ENCODE results near the gene TBKBP1.
"Not testable (repeated sequence)": the region's sequence is repeated elsewhere in the genome, so short reads cannot be mapped to it uniquely, and the experiment has no call there.

Gene TBKBP1

DNA sequence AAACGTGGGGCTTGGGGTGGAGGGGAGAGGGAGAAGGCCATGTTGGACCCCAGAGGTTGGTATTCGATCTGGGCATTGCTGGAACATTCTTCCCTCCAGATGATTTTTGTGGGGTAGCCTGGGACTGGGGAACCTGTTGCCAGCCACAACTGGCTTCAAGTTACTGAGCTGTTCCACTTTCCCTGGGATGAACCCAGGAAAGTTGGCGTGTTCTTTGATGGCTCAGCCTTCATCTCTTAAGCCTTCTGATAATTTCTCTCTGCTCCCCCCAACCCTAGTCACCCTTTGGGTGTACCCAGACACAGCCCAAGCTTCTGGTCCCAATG lies 41.1 kb downstream of the TBKBP1 start:
- DNase-seq = no peak

DNA sequence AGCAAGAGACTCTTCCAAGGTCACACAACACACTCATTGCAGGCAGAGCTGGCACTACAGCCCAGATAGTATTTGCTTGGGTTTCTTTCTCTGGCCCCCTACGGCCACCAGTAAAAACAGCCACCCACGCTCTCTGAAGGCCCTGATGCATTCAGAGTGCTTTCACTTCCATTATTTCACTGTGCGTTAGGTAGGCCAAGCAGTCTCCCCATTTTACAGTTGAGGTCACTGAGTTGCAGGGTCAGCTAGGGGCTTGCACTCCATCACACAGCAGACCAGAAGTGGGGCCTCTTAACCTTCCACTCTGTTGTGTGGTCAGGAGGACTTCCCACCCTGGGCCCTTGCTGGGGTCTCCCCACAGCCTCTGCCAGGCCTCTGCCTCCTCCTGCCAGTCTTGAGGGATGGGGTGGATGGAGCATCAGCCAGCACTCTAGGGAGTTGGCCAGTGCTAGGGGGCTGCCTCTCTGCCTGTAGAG lies 41.6 kb downstream of the TBKBP1 start:
- no peak for DNase-seq

DNA sequence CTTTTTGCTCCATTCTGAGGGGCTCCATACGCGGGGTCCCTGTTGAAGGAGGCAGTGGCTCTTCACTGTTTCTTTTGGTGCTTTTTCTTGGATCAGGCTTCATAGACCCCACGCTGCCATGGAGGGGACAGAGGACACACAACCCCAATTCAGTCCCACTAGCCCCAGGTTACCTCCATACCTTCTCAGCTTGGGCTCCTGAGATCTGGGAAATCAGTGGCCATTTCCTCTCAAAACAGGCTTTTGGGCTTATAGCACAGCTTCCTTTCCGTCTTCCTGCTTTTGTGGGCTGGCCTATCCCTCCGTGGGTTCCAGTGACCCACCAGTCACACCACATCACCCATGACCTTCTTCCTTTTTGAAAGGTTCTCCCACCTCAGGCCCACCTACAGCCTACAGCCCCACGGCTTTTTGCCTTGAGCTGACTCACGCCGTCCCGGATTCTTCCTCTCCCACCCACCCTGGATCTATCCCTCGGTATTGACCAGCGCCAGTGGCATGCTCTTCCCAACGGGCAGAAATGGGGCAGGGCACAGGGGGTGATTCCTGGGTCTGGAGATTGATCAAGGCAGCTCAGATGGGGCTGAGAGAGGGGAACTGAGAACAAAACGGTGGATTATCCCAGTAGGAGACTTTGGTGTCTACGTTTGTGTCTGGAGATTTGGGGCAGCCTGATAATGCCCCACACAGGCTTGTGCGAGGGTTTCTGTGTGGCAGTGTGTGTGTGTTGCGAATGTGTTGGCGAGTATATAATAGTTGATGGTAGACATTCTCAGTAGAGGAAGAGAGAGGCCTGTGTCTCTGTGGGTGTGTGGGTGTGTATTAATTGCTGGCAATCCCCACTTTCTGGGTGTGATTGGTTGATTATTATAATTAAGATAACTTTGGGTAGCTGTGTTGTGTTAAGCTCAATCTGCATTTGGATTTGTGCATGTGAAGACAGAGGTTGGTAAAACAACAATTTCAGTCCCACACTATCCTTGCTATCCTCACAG lies 42.8 kb downstream of the TBKBP1 start:
- DNase-seq = no peak

DNA sequence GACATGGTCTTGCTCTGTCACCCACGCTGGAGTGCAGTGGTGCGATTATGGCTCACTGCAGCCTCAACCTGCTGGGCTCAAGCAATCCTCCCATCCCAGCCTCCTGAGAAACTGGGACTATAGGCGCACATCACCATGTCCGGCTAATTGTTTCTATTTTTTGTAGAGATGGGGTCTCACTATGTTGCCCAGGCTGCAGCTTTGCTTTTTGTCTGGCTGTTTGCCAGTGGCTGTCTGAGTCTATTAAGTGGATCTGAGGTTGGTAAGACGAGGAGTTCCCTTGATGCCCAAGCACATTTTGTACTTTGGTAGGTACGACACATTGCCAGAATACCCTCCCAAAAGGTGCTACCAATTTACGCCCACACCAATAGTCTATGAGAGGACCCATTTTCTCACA lies 44.2 kb downstream of the TBKBP1 start:
- no peak for DNase-seq

DNA sequence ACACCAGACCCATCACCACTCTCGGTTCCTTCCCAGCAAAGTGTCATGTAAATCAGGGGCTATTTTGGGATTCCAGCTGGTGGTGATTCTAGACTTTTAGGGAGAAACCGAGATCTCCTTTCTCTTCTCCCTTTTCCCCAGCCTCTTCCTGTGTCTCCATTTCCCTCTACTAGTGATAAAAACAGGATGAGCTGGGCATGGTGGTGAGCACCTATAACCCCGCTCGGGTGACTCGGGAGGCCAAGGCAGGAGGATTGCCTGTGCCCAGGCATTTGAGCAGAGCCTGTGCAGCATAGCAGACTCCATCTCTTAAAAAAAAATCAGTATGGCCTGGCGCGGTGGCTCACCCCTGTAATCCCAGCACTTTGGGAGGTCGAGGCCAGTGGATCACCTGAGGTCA lies 45.2 kb downstream of the TBKBP1 start:
- DNase-seq = no peak

DNA sequence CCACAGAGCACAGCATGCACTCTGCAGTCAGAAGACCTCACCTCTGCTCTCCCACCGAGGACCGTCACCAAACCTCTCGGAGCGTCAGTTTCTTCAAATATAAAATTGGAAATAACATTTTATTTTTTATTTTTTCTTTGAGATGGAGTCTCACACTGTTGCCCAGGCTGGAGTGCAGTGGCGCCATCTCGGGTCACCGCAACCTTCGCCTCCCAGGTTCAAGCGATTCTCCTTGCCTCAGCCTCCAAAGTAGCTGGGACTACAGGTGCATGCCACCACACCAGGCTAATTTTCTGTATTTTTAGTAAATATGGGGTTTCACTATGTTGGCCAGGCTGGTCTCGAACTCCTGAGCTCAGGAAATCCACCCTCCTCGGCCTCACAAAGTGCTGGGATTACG lies 46.0 kb downstream of the TBKBP1 start:
- DNase-seq = not testable (repeated sequence)

DNA sequence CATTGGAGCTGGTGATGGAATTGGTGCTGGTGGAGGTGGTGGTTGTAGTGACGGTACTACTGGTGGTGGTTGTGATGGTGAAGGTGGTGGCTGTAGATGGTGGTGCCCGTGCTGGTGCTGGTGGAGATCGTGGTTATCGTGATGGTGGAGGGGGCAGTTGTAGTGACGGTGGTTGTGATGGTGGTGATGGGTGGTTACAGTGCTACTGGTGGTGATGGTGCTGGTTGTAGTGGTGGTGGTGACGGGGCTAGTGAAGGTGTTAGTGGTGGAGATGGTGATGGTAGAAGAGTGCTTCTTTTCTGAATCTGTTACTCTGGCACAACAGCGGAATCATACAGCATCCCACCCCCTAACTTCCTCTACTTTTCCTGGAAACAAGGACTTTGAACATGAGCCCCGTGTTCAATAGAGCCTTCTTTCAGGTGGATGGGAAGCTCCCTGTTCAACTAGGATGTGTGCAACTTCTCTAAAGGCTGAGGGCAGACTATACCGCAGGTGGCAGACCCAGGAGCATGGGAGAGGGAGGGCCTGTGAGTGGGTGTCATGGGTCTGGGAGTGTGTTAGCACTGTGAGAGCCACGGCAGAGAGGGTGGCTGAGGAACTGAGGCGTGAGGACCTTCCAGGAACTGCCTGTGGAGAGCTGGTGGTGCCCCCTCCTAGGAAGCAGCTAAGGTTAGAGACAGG lies 47.3 kb downstream of the TBKBP1 start:
- no peak for DNase-seq

DNA sequence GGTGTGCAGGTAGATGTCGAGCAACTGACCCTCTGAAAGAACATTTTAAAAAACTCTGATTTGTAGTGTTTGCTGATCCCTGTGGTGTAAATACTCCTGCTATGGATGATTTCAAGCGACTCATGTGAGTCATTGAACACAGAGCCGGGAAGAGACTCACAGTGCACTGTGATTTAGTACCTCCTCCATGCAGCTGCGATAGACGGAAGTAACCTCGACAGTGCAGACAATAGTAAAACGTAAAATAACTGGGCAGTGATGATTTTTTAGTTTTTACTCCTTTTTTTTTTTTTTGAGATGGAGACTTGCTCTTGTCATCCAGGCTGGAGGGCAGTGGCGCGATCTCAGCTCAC lies 47.8 kb downstream of the TBKBP1 start:
- DNase-seq = no peak

DNA sequence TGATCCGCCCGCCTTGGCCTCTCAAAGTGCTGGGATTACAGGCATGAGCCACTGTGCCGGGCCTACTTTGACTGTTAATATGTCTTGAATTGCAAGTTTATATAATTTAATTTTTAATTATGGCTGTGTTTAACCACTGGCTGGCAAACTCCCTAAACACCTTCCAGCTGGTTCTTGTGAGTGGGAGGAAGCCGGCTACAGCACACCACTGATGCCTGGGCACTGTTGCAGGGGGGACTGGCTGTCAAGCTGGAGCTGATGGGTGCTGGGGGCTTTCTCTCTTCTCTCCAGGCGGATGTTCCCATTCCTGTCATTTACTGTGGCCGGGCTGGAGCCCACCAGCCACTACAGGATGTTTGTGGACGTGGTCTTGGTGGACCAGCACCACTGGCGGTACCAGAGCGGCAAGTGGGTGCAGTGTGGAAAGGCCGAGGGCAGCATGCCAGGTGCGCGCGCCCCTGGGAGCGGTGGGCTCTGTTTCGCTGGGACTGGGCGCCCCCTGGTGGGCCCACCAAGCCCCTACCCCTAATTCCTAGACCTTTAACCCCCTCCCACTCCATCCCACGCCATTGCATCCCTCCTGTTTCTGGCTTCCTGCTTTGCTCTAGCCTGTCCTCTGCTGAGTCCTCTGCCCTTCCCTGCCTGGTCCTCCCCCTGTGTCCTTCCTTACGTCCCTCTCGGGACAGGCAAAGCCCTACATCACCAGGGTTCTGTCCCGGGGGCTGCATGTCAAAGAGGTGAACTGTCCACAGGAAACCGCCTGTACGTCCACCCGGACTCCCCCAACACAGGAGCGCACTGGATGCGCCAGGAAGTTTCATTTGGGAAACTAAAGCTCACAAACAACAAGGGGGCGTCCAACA lies 48.6 kb downstream of the TBKBP1 start:
- no peak for DNase-seq

DNA sequence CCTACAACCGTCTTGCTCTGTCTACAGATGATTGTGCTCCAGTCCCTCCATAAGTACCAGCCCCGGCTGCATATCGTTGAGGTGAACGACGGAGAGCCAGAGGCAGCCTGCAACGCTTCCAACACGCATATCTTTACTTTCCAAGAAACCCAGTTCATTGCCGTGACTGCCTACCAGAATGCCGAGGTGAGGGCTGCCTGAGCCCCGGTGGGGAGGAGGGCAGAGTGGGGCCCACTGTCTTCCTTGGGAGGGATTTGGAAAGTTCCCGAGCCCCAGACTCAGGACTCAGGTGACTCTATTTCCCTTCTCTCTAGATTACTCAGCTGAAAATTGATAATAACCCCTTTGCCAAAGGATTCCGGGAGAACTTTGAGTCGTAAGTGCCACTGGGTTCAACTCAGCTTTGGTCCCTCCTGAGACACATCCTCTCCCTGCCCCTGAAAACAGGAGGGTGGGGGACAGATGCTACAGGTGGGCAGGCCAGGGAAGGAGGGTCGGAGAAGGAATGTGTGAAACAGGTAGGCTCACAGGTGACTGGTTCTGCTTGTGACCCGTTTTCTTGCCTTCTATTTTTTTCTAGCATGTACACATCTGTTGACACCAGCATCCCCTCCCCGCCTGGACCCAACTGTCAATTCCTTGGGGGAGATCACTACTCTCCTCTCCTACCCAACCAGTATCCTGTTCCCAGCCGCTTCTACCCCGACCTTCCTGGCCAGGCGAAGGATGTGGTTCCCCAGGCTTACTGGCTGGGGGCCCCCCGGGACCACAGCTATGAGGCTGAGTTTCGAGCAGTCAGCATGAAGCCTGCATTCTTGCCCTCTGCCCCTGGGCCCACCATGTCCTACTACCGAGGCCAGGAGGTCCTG lies 50.4 kb downstream of the TBKBP1 start:
- no peak for DNase-seq

DNA sequence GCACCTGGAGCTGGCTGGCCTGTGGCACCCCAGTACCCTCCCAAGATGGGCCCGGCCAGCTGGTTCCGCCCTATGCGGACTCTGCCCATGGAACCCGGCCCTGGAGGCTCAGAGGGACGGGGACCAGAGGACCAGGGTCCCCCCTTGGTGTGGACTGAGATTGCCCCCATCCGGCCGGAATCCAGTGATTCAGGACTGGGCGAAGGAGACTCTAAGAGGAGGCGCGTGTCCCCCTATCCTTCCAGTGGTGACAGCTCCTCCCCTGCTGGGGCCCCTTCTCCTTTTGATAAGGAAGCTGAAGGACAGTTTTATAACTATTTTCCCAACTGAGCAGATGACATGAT lies 51.0 kb downstream of the TBKBP1 start:
- no peak for DNase-seq

DNA sequence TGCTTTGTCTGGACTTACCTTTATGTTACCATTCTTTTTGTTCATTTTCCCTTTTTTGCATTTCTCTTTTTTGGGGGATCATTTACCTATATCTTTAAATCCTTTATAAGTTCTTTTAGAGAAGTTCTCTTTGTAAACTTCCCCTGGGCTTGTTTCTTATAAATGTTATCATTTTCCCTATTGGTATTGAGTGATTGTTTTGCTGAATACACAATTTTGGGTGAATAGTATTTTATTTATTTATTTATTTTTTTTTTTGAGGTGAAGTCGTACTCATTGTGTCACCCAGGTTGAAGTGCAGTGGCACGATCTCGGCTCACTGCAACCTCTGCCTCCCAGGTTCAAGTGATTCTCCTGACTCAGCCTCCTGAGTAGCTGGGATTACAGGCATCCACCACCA lies 57.5 kb downstream of the TBKBP1 start:
- no peak for DNase-seq

DNA sequence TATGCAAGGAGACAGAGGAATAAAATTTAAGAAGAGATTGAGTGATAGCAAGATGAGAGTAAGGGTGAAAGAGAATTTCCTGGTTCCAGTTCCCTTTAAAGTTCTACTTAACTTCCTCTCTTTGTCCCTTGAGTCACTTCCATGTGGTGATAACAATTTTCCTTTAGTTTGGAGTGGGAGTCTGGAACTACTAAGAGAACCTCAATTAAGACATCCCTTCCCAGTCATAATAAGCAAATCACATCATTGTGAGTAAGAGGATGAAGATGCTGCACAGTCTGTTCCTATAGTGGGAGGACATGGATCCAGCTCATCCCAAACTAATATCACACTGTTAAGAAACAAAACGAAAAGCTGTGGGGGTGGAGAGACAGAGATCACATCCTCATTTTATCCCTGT lies 63.4 kb downstream of the TBKBP1 start:
- no peak for DNase-seq

DNA sequence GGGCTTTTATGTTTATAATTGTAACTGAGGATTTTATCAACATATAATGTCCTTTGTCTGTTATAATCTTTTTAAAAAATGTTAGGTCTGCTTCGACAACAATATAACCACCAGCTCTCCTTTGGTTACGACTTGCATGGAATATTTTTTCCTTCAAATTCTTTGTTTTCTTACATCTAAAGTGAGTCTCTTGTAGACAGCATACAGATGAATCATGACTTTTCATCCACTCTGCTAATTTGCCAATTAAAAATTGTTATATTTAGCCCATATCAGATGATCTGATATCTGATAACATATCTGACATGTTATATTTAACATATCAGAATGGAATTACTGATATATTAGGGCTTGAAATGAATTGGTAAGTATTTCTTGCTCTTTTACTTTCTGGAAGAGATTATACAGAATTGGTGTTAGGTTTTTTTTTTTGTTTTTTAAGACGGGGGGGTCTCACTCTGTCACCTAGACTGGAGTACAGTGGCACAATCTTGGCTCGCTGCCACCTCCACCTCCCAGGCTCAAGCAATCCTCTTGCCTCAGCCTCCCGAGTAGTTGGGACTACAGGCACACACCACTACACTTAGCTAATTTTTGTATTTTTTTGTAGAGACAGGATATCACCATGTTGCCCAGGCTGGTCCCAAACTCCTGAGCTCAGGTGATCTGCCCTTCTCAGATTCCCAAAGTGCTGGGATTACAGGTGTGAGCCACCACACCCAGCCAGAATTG lies 66.6 kb downstream of the TBKBP1 start:
- DNase-seq = no peak

Measured in DMS 273 treated with DMSO at 0.1 percent for 48 hours (cell line).